Endothelial cell of umbilical vein (primary cell): ENCODE results near the gene DLD. TPM values are rescaled to one million over a fixed set of nuclear protein-coding genes. Genes with fewer than 3 reads are reported as not detected.

Experiments
- BruUV-seq: library from RNA; stranded (reverse); fragments of 400-500 nt; replicated peaks from 2 replicates; lab custom pipeline; 2021; lab: Mats Ljungman, UMichigan
- CTCF ChIA-PET: fragments of 300-600, 350-600 bp; sonication (Branson Sonifier 250); formaldehyde crosslinking; loops from one replicate; lab custom pipeline; 2021; ENCODE audit warnings: antibody characterized with exemption, inconsistent platforms; lab: Charles Lee
- POLR2A ChIA-PET: fragments of 300-600, 350-600 bp; sonication (Branson Sonifier 250); formaldehyde crosslinking; loops from one replicate; lab custom pipeline; 2021; ENCODE audit warnings: antibody characterized with exemption, inconsistent platforms; lab: Charles Lee
- DNase-seq: peaks from one replicate; pipeline ENCODE4 v3.0.0-alpha.2; 2011; ENCODE audit warnings: low read depth, low spot score
- FAIRE-seq: peaks from 2 replicates; lab custom pipeline; 2011; peaks lifted over from hg19 to GRCh38; lab: Jason Lieb, UNC
- H2AFZ ChIP-seq: 2 replicates; pipeline ENCODE4 v1.6.0; 2012; ENCODE audit warnings: low read depth, low read length, control low read depth, inconsistent platforms
- H3K27ac ChIP-seq: 2 replicates; pipeline ENCODE4 v1.5.1; 2011; ENCODE audit warnings: low read depth, mild to moderate bottlenecking, control low read depth, low read length, moderate library complexity; ENCODE audit not compliant: insufficient read depth
- H3K27me3 ChIP-seq, 2 experiments: 2 replicates each; pipeline versions ENCODE4 v1.6.0 to v1.6.1; 2011; ENCODE audit warnings: low read length in 2 of 2, mixed read lengths in 1 of 2; ENCODE audit not compliant: control insufficient read depth in 2 of 2, insufficient read depth in 2 of 2
- H3K36me3 ChIP-seq, 2 experiments: 2 replicates in 1 of 2; 3 replicates in 1 of 2; pipeline ENCODE4 v1.5.1; 2011; ENCODE audit warnings: low read length in 2 of 2, mild to moderate bottlenecking in 1 of 2, moderate library complexity in 1 of 2; ENCODE audit not compliant: control insufficient read depth in 2 of 2, insufficient read depth in 2 of 2; ENCODE audit errors: extremely low read depth in 1 of 2
- H3K4me1 ChIP-seq: 3 replicates; pipeline ENCODE4 v1.5.1; 2011; ENCODE audit warnings: mild to moderate bottlenecking, low read length; ENCODE audit not compliant: control insufficient read depth, insufficient read depth; ENCODE audit errors: extremely low read depth
- H3K4me2 ChIP-seq: 2 replicates; pipeline ENCODE4 v1.6.1; 2011; ENCODE audit warnings: low read length, control low read depth, mixed read lengths; ENCODE audit not compliant: insufficient read depth
- H3K4me3 ChIP-seq, 3 experiments: fragments of 200-600 bp in 1 of 3; sonication (generic), shearing (Covaris generic) in 1 of 3; replicated peaks in 1 of 3; 2 replicates each; pipeline ENCODE4 v1.5.1; 2011 to 2016; ENCODE audit warnings: control low read depth in 3 of 3, low read length in 3 of 3, mild to moderate bottlenecking in 2 of 3, inconsistent platforms in 1 of 3, low read depth in 1 of 3, moderate library complexity in 1 of 3; ENCODE audit not compliant: insufficient read depth in 1 of 3
- H3K79me2 ChIP-seq: 2 replicates; pipeline ENCODE4 v1.6.0; 2012; ENCODE audit warnings: low read length, inconsistent platforms; ENCODE audit not compliant: control insufficient read depth, insufficient read depth
- H3K9ac ChIP-seq: replicated peaks from 2 replicates; pipeline ENCODE3; 2011; ENCODE audit warnings: low read length, control low read depth; ENCODE audit not compliant: insufficient read depth; ENCODE audit errors: extremely low read depth
- H3K9me1 ChIP-seq: replicated peaks from 3 replicates; pipeline ENCODE4 v1.6.0; 2011; ENCODE audit warnings: mild to moderate bottlenecking, low read length; ENCODE audit not compliant: control insufficient read depth, insufficient read depth; ENCODE audit errors: extremely low read depth
- H3K9me3 ChIP-seq: replicated peaks from 2 replicates; pipeline ENCODE4 v1.5.1; 2012; ENCODE audit warnings: low read length, inconsistent platforms; ENCODE audit not compliant: control insufficient read depth, insufficient read depth
- H4K20me1 ChIP-seq: replicated peaks from 2 replicates; pipeline ENCODE3; 2011; ENCODE audit warnings: mild to moderate bottlenecking, low read length; ENCODE audit not compliant: control insufficient read depth, insufficient read depth; ENCODE audit errors: extremely low read depth
- EZH2 ChIP-seq: IDR thresholded peaks from 2 replicates; pipeline ENCODE4 v1.6.1; 2012; ENCODE audit warnings: borderline replicate concordance, low read depth, mild to moderate bottlenecking, moderate library complexity, low read length, inconsistent platforms; ENCODE audit not compliant: severe bottlenecking
- FOS ChIP-seq: IDR thresholded peaks from 2 replicates; pipeline ENCODE4 v1.6.1; 2011; ENCODE audit warnings: mild to moderate bottlenecking, low read length, moderate library complexity, borderline replicate concordance; ENCODE audit not compliant: insufficient read depth
- GATA2 ChIP-seq: IDR thresholded peaks from 2 replicates; pipeline ENCODE4 v1.7.0; 2011; ENCODE audit warnings: low read depth, mild to moderate bottlenecking, moderate library complexity, mixed read lengths, low read length; ENCODE audit not compliant: insufficient read length, insufficient read depth
- MYC ChIP-seq: IDR thresholded peaks from one replicate; pipeline ENCODE4 v1.6.1; 2011; ENCODE audit warnings: mild to moderate bottlenecking, low read depth, low read length
- POLR2A ChIP-seq: IDR thresholded peaks from 2 replicates; pipeline ENCODE4 v1.6.1; 2012; ENCODE audit warnings: low read depth, mild to moderate bottlenecking, control low read depth, low read length
- POLR2AphosphoS5 ChIP-seq: IDR thresholded peaks from 2 replicates; pipeline ENCODE4 v1.6.1; 2012; ENCODE audit warnings: low read depth, mild to moderate bottlenecking, control low read depth, low read length, moderate library complexity; ENCODE audit not compliant: insufficient read depth
- dilution Hi-C: fragments of 300-500 bp; cut with MboI; formaldehyde crosslinking; loops from one replicate; pipeline ENCODE4 v1.15.0; 2019; ENCODE audit warnings: low sequenced_read_pairs; ENCODE audit not compliant: extremely low pct_ligation_motif_present
- intact Hi-C: fragments of 100-400 bp; cut with micrococcal nuclease; formaldehyde crosslinking; loops from one replicate; pipeline ENCODE4 v1.10.0; 2022
- polyA plus RNA-seq, 4 experiments: library from polyadenylated mRNA; depleted of rRNA in 3 of 4; stranded (reverse) in 3 of 4; unstranded in 1 of 4; fragments of >200 nt; gene quantifications; 2 replicates each; pipeline versions ENCODE4 v1.2.1 to v1.2.3, GENCODE V29; 2011 to 2012; ENCODE audit warnings: missing spikeins in 1 of 4
- total RNA-seq: library from RNA; stranded (reverse); gene quantifications from 2 replicates; pipeline ENCODE4 v1.2.3, GENCODE V29; 2021
- TF ChIP-seq, protein P1 (sequence below): IDR thresholded peaks from 2 replicates; pipeline ENCODE4 v1.6.1; 2011; ENCODE audit not compliant: insufficient read depth, insufficient read length
- TF ChIP-seq, protein P2 (sequence below), 2 donors: IDR thresholded peaks; 1 replicate in 1 of 2; 2 replicates in 1 of 2; pipeline ENCODE4 v1.5.1; 2011; ENCODE audit warnings: low read length in 2 of 2, mild to moderate bottlenecking in 2 of 2, moderate library complexity in 2 of 2, control low read depth in 1 of 2, inconsistent platforms in 1 of 2, low read depth in 1 of 2; ENCODE audit not compliant: insufficient read depth in 1 of 2; ENCODE audit errors: extremely low read depth in 1 of 2

DLD gene
- total and polyA plus RNA-seq, 2 donors (not counting 3 experiments of a cell fraction or from before 2014, with no cell fraction given) = 61.7 to 95.0 TPM

DNA sequence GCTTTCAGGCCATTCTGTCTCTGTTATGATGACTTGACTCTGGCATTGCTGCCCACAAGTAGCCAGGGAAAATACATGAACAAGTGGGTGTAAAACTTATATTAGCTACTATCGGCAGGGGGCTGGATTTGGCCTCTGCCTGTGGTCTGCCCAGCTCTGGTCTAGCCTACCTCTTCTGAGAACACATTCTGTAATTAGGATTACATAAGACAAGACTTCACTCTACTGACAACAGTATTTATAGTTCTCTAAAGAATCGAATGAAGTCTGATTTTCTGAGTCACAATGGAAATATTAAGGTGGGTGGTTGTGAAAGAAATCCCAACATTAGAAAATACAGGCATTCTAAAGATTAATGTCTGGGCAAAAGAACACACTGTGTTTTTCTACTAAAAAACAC is 55.5 kb downstream of the DLD start:
- Histone ChIP-seq H3K4me1 (peaks cover 94% of the 10 kb centered on the region), H3K79me2 (peaks cover 29% of the 10 kb centered on the region), H3K27ac (no peak overlapping the region), H3K9ac (no peak overlapping the region), H4K20me1 (no peaks in the 10 kb centered on the region), H3K4me3 (no peak overlapping the region), H2AFZ (no peak overlapping the region), H3K9me1 (no peaks in the 10 kb centered on the region), H3K9me3 (no peaks in the 10 kb centered on the region), H3K36me3 (peaks cover 34 to 61% of the 10 kb centered on the region in 2 experiments), H3K4me2 (no peak overlapping the region), H3K27me3 (no peaks in the 10 kb centered on the region)
- CTCF ChIA-PET = no interaction called here
- dilution Hi-C loops = no loop called here
- TF ChIP-seq, protein P1, sequence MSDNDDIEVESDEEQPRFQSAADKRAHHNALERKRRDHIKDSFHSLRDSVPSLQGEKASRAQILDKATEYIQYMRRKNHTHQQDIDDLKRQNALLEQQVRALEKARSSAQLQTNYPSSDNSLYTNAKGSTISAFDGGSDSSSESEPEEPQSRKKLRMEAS = no peak
- no peak for TF ChIP-seq MYC
- TF ChIP-seq GATA2 = no peak
- no peak for TF ChIP-seq EZH2
- TF ChIP-seq, protein P2, sequence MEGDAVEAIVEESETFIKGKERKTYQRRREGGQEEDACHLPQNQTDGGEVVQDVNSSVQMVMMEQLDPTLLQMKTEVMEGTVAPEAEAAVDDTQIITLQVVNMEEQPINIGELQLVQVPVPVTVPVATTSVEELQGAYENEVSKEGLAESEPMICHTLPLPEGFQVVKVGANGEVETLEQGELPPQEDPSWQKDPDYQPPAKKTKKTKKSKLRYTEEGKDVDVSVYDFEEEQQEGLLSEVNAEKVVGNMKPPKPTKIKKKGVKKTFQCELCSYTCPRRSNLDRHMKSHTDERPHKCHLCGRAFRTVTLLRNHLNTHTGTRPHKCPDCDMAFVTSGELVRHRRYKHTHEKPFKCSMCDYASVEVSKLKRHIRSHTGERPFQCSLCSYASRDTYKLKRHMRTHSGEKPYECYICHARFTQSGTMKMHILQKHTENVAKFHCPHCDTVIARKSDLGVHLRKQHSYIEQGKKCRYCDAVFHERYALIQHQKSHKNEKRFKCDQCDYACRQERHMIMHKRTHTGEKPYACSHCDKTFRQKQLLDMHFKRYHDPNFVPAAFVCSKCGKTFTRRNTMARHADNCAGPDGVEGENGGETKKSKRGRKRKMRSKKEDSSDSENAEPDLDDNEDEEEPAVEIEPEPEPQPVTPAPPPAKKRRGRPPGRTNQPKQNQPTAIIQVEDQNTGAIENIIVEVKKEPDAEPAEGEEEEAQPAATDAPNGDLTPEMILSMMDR (IDR thresholded peaks at IDR 0.05; ENCODE audit: extremely low read depth in 1 of 2, insufficient read depth in 1 of 2, low read depth in 1 of 2, low read length in 2 of 2) = no peak
- no peak for TF ChIP-seq FOS
- TF ChIP-seq POLR2AphosphoS5 = no peak
- no peak for TF ChIP-seq POLR2A
- DNase-seq = no peak
- intact Hi-C loops = no loop called here
- no TSS peak for BruUV-seq
- POLR2A ChIA-PET = no interaction called here
- FAIRE-seq = no peak
